BJ (cell line): ENCODE results near the gene LRRC8C. TPM values are rescaled to one million over a fixed set of nuclear protein-coding genes. Genes with fewer than 3 reads are reported as not detected.

Experiments used
- CTCF ChIA-PET: fragments of 350-600 bp; formaldehyde crosslinking; extraction: SDS; loops from one replicate; lab custom pipeline; 2021; ENCODE audit warnings: antibody characterized with exemption, inconsistent platforms; lab: Yijun Ruan, JAX
- POLR2A ChIA-PET: fragments of 300-600 bp; sonication (Branson Sonifier 250); formaldehyde crosslinking; extraction: SDS; loops from one replicate; lab custom pipeline; 2021; ENCODE audit warnings: antibody characterized with exemption; lab: Charles Lee
- DNase-seq: peaks from one replicate; pipeline ENCODE4 v3.0.0-alpha.2; 2011; ENCODE audit warnings: low read depth
- H3K27me3 ChIP-seq: 2 replicates; pipeline ENCODE4 v1.6.0; 2011; ENCODE audit warnings: low read length; ENCODE audit not compliant: control insufficient read depth, insufficient read depth
- H3K36me3 ChIP-seq: 2 replicates; pipeline ENCODE4 v1.5.1; 2011; ENCODE audit warnings: low read length; ENCODE audit not compliant: control insufficient read depth, insufficient read depth
- H3K4me3 ChIP-seq: 2 replicates; pipeline ENCODE4 v1.5.1; 2011; ENCODE audit warnings: low read depth, mild to moderate bottlenecking, control low read depth, low read length
- CTCF ChIP-seq: IDR thresholded peaks from 2 replicates; pipeline ENCODE4 v1.5.1; 2011; ENCODE audit warnings: low read depth, mild to moderate bottlenecking, control low read depth, inconsistent platforms, low read length, moderate library complexity; ENCODE audit not compliant: insufficient read depth
- polyA minus RNA-seq: library from RNA; depleted of rRNA, polyadenylated mRNA; stranded (reverse); fragments of >200 nt; gene quantifications from 2 replicates; pipeline ENCODE4 v1.2.3, GENCODE V29; 2011; rRNA and poly(A)+ RNA removed
- polyA plus RNA-seq: library from polyadenylated mRNA; depleted of rRNA; stranded (reverse); fragments of >200 nt; gene quantifications from 2 replicates; pipeline ENCODE4 v1.2.3, GENCODE V29; 2011; rRNA removed

Gene LRRC8C
- polyA plus RNA-seq (3.6 and 5.7 TPM in 2 replicates), polyA minus RNA-seq (3.0 and 3.4 TPM in 2 replicates)

- no peaks in the 10 kb centered on the region for H3K36me3 ChIP-seq
- no peaks in the 10 kb centered on the region for H3K27me3 ChIP-seq
- H3K4me3 ChIP-seq: peak within 1 kb of the TSS; percentile 96
- ChIA-PET POLR2A (interaction anchor here (0.6 kb wide), 1 partner anchor 130 kb away, joined by 3 read pairs; no protein-coding TSS in a partner anchor), CTCF (interaction anchor here (0.6 to 10.4 kb wide), 6 partner anchors 9 to 131 kb away, joined by 3 to 85 read pairs (median 4); no protein-coding TSS in a partner anchor)
- TF ChIP-seq CTCF: no peak
- DNase-seq: no peak
Observed at GRCh38 chr1:89632657-89633247, at the start of gene LRRC8C. LRRC8C (plus strand) TSS chr1:89633120; CDS start chr1:89686474, 53,354 bp downstream.

- no peak for TF ChIP-seq CTCF
- CTCF ChIA-PET: interaction anchor here (1.2 to 1.4 kb wide), 2 partner anchors 15 to 65 kb away, joined by 3 read pairs; no protein-coding TSS in a partner anchor
- H3K36me3 ChIP-seq: no peaks in the 10 kb centered on the region
- no peak overlapping the region for H3K4me3 ChIP-seq
- no peak for DNase-seq
- POLR2A ChIA-PET: no interaction called here
- H3K27me3 ChIP-seq: no peaks in the 10 kb centered on the region
Observed at GRCh38 chr1:89584211-89584610, 48.7 kb upstream of the LRRC8C start.

DNA sequence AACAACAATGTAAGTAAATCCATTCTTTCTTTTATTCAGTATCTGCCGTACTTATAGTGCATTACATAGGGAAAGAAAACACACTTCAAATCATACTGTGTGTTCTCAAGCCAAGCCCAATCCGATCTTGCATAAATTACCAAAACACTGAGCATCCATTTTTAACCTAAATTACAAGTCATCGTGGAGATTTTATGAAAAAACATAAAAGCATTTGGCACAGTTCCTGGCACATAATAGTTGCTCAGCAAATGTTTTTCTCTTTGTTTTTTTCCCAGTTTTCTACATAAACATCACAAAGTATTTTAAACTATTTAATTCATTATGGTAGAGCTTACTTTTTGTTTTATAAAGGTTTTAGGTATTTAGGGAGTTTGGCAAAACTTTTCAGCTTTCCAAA lies 48.1 kb upstream of the LRRC8C start:
- Histone ChIP-seq H3K27me3 (no peaks in the 10 kb centered on the region), H3K4me3 (no peak overlapping the region), H3K36me3 (no peaks in the 10 kb centered on the region)
- no peak for TF ChIP-seq CTCF
- no peak for DNase-seq
- CTCF ChIA-PET: interaction anchor here (1.2 to 1.4 kb wide), 2 partner anchors 14 to 66 kb away, joined by 3 read pairs; no protein-coding TSS in a partner anchor
- POLR2A ChIA-PET: no interaction called here

GRCh38 chr1:89587729-89588161 lies 45.2 kb upstream of the LRRC8C start:
- no peak for TF ChIP-seq CTCF
- Histone ChIP-seq H3K4me3 (no peak overlapping the region), H3K36me3 (no peaks in the 10 kb centered on the region), H3K27me3 (no peaks in the 10 kb centered on the region)
- POLR2A ChIA-PET: no interaction called here
- CTCF ChIA-PET: no interaction called here
- DNase-seq: no peak

- ChIA-PET CTCF (no interaction called here), POLR2A (no interaction called here)
- Histone ChIP-seq H3K4me3 (no peak overlapping the region), H3K27me3 (no peaks in the 10 kb centered on the region), H3K36me3 (no peaks in the 10 kb centered on the region)
- TF ChIP-seq CTCF: no peak
- no peak for DNase-seq
Observed at GRCh38 chr1:89588480-89588879, 44.4 kb upstream of the LRRC8C start.
